HG03135 (cell line): ENCODE data around the gene PXDN.
"Not testable (repeated sequence)": the region's sequence is repeated elsewhere in the genome, so short reads cannot be mapped to it uniquely, and the experiment has no call there.

Source experiments
- ATAC-seq: cut with Tn5 transposase; IDR thresholded peaks from one replicate; pipeline ENCODE4 v1.9.1; 2021; ENCODE audit warnings: mild to moderate bottlenecking, moderate library complexity; ENCODE audit not compliant: unreplicated experiment

PXDN gene

DNA sequence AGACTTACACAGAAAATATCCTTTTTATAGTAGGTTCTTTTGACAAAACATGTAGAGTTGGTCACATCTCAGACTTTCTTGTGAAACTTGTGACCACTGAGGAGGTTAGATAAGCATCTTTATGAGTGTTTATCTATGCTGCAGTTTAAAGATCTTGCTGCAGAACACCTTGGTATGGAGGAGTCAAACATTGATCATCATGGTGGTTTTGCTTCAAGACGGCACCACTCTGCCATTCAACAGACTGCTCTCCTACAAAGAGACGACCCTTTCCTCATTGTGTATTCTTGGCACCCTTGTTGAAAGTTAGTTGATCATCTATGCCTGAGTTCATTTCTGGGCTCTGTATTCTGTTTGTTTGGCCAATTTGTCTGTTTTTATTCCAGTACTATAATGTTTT is 20.0 kb downstream of the PXDN start:
- not testable (repeated sequence) for ATAC-seq

GRCh38 chr2:1723397-1724042 is 20.8 kb downstream of the PXDN start:
- ATAC-seq = no peak

DNA sequence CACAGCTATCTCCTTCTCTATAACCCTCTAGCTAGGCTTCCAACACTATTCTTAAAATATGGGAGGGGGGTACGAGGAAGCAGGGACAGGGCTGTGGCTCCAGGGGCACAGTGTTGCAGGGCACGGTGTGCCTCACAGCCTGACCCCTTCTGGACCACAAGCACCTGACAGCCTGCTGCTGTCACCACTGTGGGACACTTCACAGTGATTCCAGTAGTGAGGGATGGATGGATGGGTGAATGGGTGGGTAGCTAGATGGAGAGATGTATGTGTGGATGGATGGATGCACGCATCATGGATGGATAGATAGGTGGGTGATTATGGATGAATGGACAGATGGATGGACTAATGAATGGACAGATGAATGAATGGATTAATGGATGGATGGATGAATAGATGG is 21.6 kb downstream of the PXDN start:
- no peak for ATAC-seq

- no peak for ATAC-seq
Measured at GRCh38 chr2:1721706-1722646, 22.3 kb downstream of the PXDN start.

DNA sequence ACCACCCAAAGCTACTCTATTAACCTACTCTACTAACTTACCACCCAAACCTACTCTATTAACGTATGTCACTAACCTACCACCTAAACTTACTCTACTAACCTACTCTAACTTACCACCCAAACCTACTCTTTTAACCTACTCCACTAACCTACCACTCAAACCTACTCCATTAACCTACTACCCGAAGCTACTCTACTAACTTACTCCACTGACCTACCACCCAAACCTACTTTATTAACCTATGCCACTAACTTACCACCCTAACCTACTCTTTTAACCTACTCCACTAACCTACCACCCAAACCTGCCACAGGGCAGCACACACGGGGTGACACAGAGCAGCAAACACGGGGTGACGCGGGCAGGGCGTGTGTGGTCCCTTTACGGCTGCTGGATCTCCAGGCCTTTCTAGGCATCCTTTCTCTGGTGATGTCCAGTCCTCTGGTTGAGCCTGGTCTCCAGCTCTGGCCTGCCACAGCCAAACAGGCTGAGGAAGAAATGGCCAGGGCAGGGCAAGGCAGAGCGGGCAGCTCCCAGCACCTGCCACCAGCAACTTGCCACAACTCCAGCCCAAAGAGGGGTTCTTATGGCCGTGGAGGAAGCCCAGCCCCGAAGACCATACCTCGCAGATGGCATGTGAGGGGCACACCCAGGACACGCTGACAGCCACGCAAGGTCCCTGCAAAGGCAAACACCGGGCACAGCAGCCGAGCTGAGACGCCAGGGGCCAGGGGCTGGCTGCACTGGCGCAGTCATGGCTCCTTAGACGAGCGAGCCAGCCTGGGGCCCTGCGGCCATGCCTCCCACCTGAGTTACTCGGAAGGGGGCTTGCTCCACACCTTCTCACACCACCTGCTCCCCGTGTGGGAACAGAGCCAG is 25.7 kb downstream of the PXDN start:
- ATAC-seq = no peak

GRCh38 chr2:1717113-1717512 is 27.2 kb downstream of the PXDN start:
- no peak for ATAC-seq

DNA sequence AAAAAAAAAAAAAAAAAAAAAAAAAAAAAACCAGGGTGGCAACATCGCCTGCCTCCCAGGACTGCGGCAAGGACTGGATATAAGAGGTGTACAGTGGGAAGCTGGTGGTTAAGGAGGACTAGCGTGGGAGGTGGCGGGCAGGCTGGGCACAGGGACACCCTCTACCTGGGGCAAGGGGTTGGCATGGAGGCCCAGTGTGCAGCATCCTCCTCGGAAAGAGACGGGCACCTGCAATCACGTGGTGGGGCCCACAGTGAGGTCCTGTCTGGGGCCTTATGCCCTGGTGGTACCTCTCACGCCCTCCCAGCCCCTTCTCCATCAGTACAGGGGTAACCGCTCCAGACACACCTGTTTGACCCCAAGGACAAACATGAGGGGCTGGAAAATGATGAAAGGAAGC is 27.9 kb downstream of the PXDN start:
- no peak for ATAC-seq

DNA sequence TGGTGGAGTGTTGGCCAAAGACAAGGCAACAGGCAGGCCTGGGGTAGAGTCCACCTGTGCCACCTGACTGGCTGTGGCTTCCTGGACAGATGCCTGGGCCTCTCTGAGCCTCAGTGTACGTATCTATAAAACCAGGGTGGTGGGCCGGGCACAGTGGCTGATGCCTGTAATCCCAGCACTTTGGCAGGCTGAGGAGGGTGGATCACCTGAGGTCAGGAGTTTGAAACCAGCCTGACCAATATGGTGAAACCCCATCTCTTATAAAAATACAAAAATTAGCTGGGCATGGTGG is 28.4 kb downstream of the PXDN start:
- ATAC-seq = not testable (repeated sequence)

DNA sequence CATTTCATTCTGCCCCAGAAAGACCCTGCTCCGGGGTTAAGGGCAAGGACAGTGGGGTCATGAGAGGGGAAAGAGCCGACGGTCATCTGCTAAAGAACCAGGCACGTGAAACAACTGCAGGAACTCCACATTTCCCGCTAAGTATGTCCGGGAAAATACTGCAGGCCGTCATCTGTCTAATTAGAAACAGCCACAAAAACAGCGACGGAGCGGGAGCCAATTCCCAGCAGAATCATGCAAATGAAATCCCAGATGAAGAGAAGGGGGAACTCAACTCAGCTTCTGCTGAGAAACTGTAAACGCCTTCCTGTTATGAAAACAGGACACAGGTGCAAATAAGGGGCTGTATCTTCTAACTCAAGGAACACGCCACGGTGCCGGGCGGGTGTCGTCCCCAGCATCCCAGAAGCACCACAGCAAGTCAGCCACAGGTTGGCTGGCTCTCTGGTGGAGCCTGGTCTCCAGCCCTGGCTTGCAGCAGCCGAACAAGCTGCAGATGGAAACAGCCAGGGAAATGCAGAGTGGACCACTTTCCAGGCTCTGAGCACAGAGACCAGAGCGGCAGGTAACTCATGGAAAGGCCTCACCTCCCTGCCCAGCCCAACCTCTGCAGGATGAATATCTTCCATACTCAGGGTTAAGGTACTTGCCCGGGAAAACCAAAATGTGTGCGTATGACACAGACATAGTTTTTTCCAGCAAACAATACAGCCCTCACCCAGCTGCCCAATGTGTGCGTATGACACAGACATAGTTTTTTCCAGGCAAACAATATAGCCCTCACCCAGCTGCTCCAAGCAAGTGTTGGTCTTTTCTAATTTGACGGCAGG is 28.9 kb downstream of the PXDN start:
- ATAC-seq = no peak

- ATAC-seq = no peak
Measured at GRCh38 chr2:1714291-1715064, 29.8 kb downstream of the PXDN start.

GRCh38 chr2:1713839-1714236 is 30.5 kb downstream of the PXDN start:
- ATAC-seq = no peak

DNA sequence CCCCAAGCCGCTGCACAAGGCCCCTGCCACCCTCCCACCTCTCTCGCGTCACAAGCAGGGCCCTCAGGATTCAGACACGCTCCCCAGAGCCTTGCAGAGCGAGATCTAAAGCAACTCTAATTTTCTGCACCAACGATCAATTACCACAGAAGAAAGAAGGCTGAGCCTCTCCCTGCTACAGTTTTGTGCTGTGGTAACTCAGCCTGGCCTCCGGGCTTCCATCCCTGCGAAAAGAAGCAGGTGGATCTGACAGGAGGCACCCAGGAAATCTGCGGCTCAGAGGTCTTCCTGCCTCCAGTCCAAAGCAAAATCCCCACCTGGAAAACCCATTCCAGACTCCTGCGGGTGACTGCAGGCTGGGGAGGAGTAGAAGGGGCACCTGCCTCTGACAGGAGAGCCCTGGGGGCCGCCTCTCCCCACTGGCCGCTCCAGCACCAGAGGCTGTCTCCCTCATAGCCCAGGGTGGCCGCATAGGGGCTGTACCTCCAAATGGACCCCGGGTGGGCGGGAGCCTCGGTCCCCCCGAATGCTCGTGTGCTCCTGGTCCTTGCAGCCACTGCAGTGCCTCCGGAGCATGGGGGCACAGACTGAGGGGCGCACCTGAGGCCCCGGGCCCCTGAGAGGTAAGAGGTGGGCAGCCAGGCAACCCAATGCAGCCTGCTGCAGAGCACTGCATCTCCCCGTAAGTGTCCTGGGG is 31.0 kb downstream of the PXDN start:
- no peak for ATAC-seq

DNA sequence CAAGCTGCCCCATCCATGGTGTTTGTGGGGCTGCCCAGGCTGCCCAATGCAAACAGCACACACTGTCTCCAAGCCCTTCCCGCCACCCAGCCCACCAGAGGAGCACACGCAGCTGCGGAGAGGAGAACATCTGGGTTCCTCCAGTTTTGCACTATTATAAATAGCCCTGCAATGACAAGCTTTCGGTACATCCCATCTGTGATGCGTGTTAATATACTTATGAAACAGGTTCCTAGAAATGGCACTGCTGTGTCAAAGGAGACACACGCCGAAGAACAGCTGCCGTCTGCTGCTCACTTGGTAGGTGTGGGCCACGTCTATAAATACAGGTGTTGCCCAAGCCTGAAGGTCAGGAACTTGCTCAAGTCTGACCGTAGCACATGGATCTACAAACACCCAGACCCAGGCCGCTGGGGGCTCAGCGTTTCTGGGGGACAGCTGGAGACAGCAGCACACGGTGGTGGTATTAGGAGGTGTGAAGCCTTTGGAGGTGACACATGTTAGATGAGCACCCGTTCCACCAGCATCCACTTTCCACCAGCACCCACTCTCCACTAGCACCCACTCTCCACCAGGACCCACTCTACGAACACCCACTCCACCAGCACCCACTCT is 34.3 kb downstream of the PXDN start:
- no peak for ATAC-seq

- no peak for ATAC-seq
Measured at GRCh38 chr2:1709335-1709605, 35.0 kb downstream of the PXDN start.

- no peak for ATAC-seq
Measured at GRCh38 chr2:1708476-1709334, 35.6 kb downstream of the PXDN start.

- no peak for ATAC-seq
Measured at GRCh38 chr2:1707771-1708418, 36.4 kb downstream of the PXDN start.

GRCh38 chr2:1706089-1706841 is 38.0 kb downstream of the PXDN start:
- not testable (repeated sequence) for ATAC-seq
